ENCODE results near the gene ACIN1. TPM values are rescaled to one million over a fixed set of nuclear protein-coding genes. Genes with fewer than 3 reads are reported as not detected.

Gene ACIN1
- total RNA-seq, 6 donors from 2014 or later = 91.1 to 350 (median 139) TPM

- Histone ChIP-seq H3K4me1 (peaks cover 2 to 30% (median 11%) of the 10 kb centered on the region in 4 donors), H3K4me3 (no peak overlapping the region), H3K9me3 (no peaks in the 10 kb centered on the region), H3K36me3 (peaks cover 0 to 24% (median 9%) of the 10 kb centered on the region in 4 donors), H3K27ac (no peak overlapping the region), H3K27me3 (no peaks in the 10 kb centered on the region)
- DNase-seq (no peak), ATAC-seq (ENCODE audit: low FRiP score in 2 of 2) (no peak)
- 80 to 81% methylated on average over 8 to 10 of the region's 10 CpGs for WGBS, 2 donors
- TF ChIP-seq EP300 (IDR thresholded peaks at IDR 0.05) (no peak), POLR2A (IDR thresholded peaks at IDR 0.05) (no peak), POLR2AphosphoS5 (IDR thresholded peaks at IDR 0.05) (no peak)
- TF ChIP-seq, protein P1, sequence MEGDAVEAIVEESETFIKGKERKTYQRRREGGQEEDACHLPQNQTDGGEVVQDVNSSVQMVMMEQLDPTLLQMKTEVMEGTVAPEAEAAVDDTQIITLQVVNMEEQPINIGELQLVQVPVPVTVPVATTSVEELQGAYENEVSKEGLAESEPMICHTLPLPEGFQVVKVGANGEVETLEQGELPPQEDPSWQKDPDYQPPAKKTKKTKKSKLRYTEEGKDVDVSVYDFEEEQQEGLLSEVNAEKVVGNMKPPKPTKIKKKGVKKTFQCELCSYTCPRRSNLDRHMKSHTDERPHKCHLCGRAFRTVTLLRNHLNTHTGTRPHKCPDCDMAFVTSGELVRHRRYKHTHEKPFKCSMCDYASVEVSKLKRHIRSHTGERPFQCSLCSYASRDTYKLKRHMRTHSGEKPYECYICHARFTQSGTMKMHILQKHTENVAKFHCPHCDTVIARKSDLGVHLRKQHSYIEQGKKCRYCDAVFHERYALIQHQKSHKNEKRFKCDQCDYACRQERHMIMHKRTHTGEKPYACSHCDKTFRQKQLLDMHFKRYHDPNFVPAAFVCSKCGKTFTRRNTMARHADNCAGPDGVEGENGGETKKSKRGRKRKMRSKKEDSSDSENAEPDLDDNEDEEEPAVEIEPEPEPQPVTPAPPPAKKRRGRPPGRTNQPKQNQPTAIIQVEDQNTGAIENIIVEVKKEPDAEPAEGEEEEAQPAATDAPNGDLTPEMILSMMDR (IDR thresholded peaks at IDR 0.05) = no peak
Observed at GRCh38 chr14:23101986-23102625, 7.2 kb upstream of the ACIN1 start.

DNA sequence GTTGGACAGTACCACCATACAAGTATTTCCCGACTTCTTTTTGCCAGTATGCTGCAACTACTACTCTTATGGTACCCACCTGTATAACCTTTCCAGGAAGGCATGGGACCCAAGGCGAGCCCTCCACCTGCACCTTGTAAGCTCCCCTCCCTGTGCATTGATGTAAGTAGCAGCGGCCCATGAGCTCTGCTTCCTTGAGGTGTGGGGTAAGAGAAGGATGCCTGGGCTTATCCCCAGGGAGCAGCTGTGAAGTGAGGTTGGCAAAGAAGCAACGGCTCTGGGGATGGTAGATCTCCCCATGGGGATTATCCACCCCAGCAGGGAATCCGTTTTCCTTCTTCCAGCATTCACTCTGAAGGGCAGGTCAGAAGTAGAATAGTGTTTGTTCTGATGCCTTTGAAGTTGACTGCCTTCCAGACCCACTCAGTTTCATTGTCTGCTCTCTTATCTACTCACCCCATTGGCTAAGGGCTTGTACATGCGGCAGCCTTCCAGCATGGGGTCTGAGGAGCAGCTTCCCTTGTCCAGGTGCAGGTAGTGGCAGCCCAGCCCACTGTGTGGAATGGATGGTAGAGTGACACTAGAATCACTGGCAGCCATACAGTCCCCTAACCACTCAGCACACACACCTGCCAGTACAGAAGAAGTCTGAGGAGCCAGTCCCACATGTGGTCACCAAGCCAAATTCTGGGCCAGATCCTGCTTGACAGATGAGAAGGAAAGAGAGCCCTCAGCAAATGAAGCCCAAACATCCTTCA, 6.5 kb upstream of the ACIN1 start:
- H3K9me3 ChIP-seq = no peaks in the 10 kb centered on the region
- no peak overlapping the region for H3K27ac ChIP-seq
- no peaks in the 10 kb centered on the region for H3K27me3 ChIP-seq
- peaks cover 9 to 33% (median 17%) of the 10 kb centered on the region in 4 donors for H3K4me1 ChIP-seq
- ATAC-seq (ENCODE audit: low FRiP score in 2 of 2) (no peak), DNase-seq (no peak)
- WGBS, 2 donors = 90% methylated on average over 6 of the region's 6 CpGs
- TF ChIP-seq EP300 (IDR thresholded peaks at IDR 0.05) = no peak
- TF ChIP-seq, protein P1 (IDR thresholded peaks at IDR 0.05) = no peak
- no peak for TF ChIP-seq POLR2A (IDR thresholded peaks at IDR 0.05)
- TF ChIP-seq POLR2AphosphoS5 (IDR thresholded peaks at IDR 0.05) = no peak
- H3K36me3 ChIP-seq = peaks cover 0 to 24% (median 9%) of the 10 kb centered on the region in 4 donors
- no peak overlapping the region for H3K4me3 ChIP-seq

DNA sequence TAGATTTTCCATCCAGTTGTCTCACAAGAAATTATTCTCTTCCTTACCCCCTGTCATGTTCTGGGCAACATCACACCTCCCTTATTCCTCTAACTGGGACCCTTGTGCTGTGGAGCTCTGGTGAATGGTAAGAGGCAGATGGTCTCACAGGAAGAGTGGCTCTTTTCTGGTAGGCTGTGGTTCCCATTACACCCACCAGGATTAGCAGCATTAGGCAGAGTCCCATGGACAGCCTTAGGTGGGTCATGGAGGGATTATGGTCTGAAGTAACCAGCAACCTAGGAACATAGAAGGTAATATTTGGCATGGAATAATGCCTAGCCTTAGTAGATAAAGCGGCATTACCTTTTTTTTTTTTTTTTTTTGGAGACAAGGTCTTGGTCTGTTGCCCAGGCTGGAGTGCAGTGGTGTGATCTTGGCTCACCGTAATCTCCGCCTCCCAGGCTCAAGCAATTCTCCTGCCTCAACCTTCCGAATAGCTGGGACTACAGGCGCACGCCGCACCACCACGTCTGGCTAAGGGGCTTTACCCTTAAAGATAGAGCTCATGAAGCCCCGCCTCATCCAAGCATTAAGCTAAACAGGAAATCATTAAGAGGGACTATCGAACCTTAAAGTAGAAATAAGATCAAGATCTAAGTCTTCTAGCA, 4.4 kb upstream of the ACIN1 start:
- Histone ChIP-seq H3K27ac (peak overlapping the region in 2 of 4 donors; percentile 9 to 68), H3K9me3 (no peaks in the 10 kb centered on the region), H3K36me3 (peaks cover 0 to 24% (median 9%) of the 10 kb centered on the region in 4 donors), H3K4me3 (no peak overlapping the region), H3K4me1 (peaks cover 9 to 30% (median 12%) of the 10 kb centered on the region in 4 donors), H3K27me3 (no peaks in the 10 kb centered on the region)
- DNase-seq (peak in 1 of 2 donors; percentile 65), ATAC-seq (ENCODE audit: low FRiP score in 2 of 2) (no peak)
- TF ChIP-seq POLR2AphosphoS5 (IDR thresholded peaks at IDR 0.05) = peak in 1 of 2 donors; percentile 50
- no peak for TF ChIP-seq EP300 (IDR thresholded peaks at IDR 0.05)
- WGBS, 2 donors = 72 to 81% methylated on average over 10 of the region's 10 CpGs

DNA sequence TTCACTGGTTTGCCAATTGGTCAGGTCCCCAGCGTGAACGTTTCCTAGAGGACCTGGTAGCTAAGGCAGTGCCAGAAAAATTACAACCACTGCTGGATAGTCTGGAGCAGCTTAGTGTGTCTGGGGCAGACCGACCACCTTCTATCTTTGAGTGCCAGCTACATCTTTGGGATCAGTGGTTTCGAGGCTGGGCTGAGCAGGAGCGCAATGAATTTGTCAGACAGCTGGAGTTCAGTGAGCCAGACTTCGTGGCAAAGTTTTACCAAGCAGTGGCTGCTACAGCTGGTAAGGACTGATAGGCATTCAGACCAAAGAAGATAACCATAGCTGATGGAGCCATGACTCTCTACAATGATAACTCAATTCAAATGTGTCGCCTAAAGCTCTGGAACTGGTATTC, 2.9 kb upstream of the ACIN1 start:
- DNase-seq (no peak), ATAC-seq (ENCODE audit: low FRiP score in 2 of 2) (no peak)
- Histone ChIP-seq H3K4me1 (peaks cover 22 to 45% (median 26%) of the 10 kb centered on the region in 4 donors), H3K4me3 (no peak overlapping the region), H3K9me3 (no peaks in the 10 kb centered on the region), H3K27ac (no peak overlapping the region), H3K27me3 (no peaks in the 10 kb centered on the region), H3K36me3 (peaks cover 0 to 28% (median 12%) of the 10 kb centered on the region in 4 donors)
- no peak for TF ChIP-seq EP300 (IDR thresholded peaks at IDR 0.05)
- no peak for TF ChIP-seq POLR2A (IDR thresholded peaks at IDR 0.05)
- TF ChIP-seq POLR2AphosphoS5 (IDR thresholded peaks at IDR 0.05) = no peak
- TF ChIP-seq, protein P1 (IDR thresholded peaks at IDR 0.05) = no peak
- 87 to 90% methylated on average over 7 of the region's 7 CpGs for WGBS, 2 donors

Data from upper lobe of left lung (tissue), 6 donors.